ENCODE data around the gene FHIT.

The FHIT gene

DNA sequence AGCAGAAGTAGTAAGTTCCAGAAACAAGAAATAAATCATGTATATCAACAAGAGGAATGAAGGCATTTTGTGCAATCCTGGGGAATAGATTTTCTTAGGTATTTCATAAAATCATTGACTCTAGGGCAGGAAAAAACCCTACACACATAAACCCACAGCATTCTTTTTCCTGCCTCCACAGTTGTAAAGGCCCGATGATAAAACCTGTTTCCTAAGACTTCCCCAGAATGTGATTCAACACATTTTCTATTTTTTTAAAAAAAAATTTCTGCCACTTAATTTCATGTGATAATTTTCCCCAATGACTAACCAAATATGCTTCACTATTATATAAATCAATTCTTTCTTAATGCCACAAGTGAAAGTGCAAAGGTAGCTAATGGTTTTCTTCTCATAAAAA is 407.0 kb downstream of the FHIT start:
- Mint-ChIP-seq H3K4me1 (no peaks in the 10 kb centered on the region), H3K27me3 (ENCODE audit: low read depth) (no peaks in the 10 kb centered on the region), H3K27ac (no peak overlapping the region), H3K9me3 (no peaks in the 10 kb centered on the region), H3K4me3 (no peak overlapping the region), H3K36me3 (ENCODE audit: low read depth) (no peaks in the 10 kb centered on the region)
- TF ChIP-seq, protein P1, sequence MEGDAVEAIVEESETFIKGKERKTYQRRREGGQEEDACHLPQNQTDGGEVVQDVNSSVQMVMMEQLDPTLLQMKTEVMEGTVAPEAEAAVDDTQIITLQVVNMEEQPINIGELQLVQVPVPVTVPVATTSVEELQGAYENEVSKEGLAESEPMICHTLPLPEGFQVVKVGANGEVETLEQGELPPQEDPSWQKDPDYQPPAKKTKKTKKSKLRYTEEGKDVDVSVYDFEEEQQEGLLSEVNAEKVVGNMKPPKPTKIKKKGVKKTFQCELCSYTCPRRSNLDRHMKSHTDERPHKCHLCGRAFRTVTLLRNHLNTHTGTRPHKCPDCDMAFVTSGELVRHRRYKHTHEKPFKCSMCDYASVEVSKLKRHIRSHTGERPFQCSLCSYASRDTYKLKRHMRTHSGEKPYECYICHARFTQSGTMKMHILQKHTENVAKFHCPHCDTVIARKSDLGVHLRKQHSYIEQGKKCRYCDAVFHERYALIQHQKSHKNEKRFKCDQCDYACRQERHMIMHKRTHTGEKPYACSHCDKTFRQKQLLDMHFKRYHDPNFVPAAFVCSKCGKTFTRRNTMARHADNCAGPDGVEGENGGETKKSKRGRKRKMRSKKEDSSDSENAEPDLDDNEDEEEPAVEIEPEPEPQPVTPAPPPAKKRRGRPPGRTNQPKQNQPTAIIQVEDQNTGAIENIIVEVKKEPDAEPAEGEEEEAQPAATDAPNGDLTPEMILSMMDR (IDR thresholded peaks at IDR 0.05; ENCODE audit: unreplicated experiment in 3 of 3), result no peak

DNA sequence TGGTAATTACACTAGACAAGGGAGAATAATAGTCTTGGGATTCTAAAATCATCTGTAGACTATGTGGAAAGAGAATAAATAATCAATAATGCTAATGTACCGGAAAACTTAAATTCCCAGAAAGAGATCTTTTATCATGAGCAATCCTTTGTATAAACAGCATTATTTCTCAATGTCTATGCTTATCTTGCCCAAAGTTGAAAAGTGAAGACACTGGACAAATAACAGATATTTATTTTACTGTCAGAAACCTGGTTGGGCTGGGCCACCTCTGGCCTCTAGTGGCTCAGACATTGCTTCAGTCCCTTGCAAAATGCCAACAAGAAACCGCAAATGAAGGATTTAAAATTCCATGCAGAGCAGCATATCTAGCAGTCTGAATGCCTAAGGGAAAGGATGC is 409.9 kb downstream of the FHIT start:
- H3K27me3 Mint-ChIP-seq (ENCODE audit: low read depth), result no peaks in the 10 kb centered on the region
- H3K4me1 Mint-ChIP-seq, result no peaks in the 10 kb centered on the region
- H3K36me3 Mint-ChIP-seq (ENCODE audit: low read depth), result no peaks in the 10 kb centered on the region
- peaks cover 4% of the 10 kb centered on the region for H3K9me3 Mint-ChIP-seq
- H3K27ac Mint-ChIP-seq, result no peak overlapping the region
- H3K4me3 Mint-ChIP-seq, result no peak overlapping the region
- TF ChIP-seq, protein P1 (IDR thresholded peaks at IDR 0.05; ENCODE audit: unreplicated experiment in 3 of 3), result no peak

DNA sequence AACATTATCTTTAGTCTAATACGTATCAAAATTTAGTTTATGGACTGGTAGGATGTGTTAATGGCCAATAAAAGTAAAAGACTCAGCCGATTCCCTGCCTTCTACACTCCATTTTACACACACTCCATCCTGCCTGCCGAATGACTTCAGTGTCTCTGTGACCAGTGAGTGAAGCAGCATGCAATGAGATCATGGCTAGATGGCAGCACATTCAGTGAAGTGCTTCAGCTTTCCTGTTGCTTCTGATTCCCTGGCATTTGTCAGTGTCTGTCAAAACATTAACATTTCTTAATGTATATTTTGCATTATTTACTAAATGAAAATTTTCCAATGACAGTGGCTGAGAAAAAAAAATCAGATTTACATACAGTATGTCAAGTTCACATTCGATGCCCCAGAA is 412.0 kb downstream of the FHIT start:
- Mint-ChIP-seq H3K27ac (no peak overlapping the region), H3K27me3 (ENCODE audit: low read depth) (no peaks in the 10 kb centered on the region), H3K9me3 (peaks cover 6% of the 10 kb centered on the region), H3K4me1 (no peaks in the 10 kb centered on the region), H3K36me3 (ENCODE audit: low read depth) (peaks cover 3% of the 10 kb centered on the region), H3K4me3 (no peak overlapping the region)
- TF ChIP-seq, protein P1 (IDR thresholded peaks at IDR 0.05; ENCODE audit: unreplicated experiment in 3 of 3), result no peak

DNA sequence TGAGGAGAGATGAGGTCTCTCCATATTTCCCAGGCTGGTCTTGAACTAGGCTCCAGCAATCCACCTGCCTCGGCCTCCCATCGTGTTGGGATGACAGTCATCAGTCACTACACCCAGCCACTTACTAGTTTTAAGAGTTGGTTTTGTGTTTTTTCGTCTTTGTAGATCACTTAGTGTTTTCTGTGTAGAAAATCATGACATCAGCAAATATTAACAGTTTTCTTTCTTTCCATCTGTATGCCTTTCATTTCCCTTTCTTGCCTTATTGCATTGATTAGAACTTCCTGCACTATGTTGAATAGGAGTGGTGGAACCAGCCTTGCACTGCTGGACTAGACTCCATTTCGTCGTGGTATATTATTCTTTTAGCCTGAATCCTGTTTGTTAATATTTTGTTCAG is 415.5 kb downstream of the FHIT start:
- Mint-ChIP-seq H3K27ac (no peak overlapping the region), H3K4me1 (no peaks in the 10 kb centered on the region), H3K36me3 (ENCODE audit: low read depth) (peaks cover 3% of the 10 kb centered on the region), H3K9me3 (peaks cover 6% of the 10 kb centered on the region), H3K27me3 (ENCODE audit: low read depth) (no peaks in the 10 kb centered on the region), H3K4me3 (no peak overlapping the region)
- TF ChIP-seq, protein P1 (IDR thresholded peaks at IDR 0.05; ENCODE audit: unreplicated experiment in 3 of 3), result no peak

DNA sequence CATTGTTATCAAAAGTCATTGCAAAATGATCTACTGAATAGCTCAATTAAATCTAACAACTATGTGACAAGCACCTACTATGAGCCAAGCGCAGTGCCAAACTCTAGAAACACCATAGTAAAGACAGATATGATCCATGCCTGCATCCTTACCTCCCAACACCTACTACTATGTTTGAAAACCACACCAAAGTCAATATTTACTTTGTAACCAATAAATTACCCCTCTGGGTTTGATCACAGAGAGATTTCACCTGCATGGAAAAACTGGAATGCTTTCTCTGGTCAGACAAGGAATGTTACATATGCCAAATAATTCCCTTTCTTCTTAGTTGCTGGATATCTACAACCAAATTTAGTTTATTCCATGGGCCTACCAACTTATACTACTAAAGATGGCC is 422.2 kb downstream of the FHIT start:
- TF ChIP-seq, protein P1 (IDR thresholded peaks at IDR 0.05; ENCODE audit: unreplicated experiment in 3 of 3), result no peak
- Mint-ChIP-seq H3K9me3 (peaks cover 8% of the 10 kb centered on the region), H3K27me3 (ENCODE audit: low read depth) (no peaks in the 10 kb centered on the region), H3K36me3 (ENCODE audit: low read depth) (no peaks in the 10 kb centered on the region), H3K27ac (no peak overlapping the region), H3K4me3 (no peak overlapping the region), H3K4me1 (no peaks in the 10 kb centered on the region)

DNA sequence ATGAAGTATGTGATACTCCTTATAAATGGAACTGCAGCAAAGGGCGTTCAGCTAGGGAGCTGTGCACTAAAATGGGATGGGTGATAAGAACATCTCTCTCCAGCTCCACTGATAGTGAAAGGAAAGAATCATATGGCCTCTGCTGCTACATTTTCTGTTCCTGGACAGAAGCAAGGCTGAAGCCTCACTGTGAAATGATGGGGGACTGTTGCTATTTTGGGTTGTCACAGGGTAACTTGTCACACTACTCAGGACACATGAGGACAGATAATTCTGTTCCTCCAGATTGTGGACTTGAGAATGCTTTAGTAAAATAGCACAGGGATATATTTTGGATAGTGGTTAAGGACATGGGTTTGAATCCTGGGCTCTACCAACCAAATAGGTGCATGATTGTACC is 423.6 kb downstream of the FHIT start:
- TF ChIP-seq, protein P1 (IDR thresholded peaks at IDR 0.05; ENCODE audit: unreplicated experiment in 3 of 3), result no peak
- peaks cover 15% of the 10 kb centered on the region for H3K9me3 Mint-ChIP-seq
- H3K27me3 Mint-ChIP-seq (ENCODE audit: low read depth), result no peaks in the 10 kb centered on the region
- H3K36me3 Mint-ChIP-seq (ENCODE audit: low read depth), result no peaks in the 10 kb centered on the region
- H3K27ac Mint-ChIP-seq, result no peak overlapping the region
- H3K4me1 Mint-ChIP-seq, result no peaks in the 10 kb centered on the region
- no peak overlapping the region for H3K4me3 Mint-ChIP-seq

All from nephron (organoid).